ENCODE results near the gene DNAJC1. TPM values are rescaled to one million over a fixed set of nuclear protein-coding genes. Genes with fewer than 3 reads are reported as not detected.

Gene DNAJC1
- total and polyA plus RNA-seq, 4 donors, result 15.2 to 30.4 (median 22.7) TPM

DNA sequence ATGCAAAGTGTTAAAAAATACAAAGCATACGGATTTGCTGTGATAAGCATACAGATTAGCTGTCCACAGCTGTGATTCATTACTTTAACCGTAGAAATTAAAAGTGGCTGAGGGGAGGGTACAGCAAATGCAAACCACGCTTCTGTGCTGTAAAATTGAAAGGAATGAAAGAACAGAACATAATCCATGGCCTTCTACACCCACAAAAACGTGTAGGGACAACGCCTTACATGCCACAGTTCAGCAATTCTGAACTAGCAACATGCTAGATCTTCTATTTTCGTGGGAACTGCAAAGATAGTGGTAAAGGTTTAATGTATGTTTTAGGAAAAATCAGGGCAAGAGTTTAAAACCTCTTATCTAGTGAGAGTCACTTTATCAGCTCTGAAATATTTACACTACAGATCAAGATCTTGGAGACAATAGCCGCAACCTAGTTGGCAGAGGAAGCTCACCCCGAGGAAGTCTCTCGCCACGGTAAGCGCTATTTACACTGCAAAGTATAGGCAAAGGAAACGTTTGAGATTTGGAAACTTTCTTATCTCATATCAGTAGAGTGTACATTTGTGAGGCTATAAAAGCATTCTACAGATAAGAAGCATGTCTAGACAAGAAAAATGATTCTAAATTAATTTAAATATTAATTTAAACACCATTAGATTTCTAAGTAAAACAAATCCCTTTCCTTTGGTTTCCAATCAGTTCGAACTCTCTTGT, 275.9 kb downstream of the DNAJC1 start:
- Histone ChIP-seq H3K4me3 (ENCODE audit: low read length in 2 of 2) (no peak overlapping the region), H3K27ac (ENCODE audit: low read depth in 1 of 2, low read length in 2 of 2) (no peak overlapping the region), H3K36me3 (ENCODE audit: control insufficient read depth in 1 of 2, insufficient read depth in 2 of 2, low read length in 1 of 2) (no peaks in the 10 kb centered on the region), H3K4me1 (ENCODE audit: control insufficient read depth in 1 of 2, insufficient read depth in 2 of 2, low read length in 2 of 2) (no peaks in the 10 kb centered on the region), H3K9me3 (ENCODE audit: control insufficient read depth, low read length) (no peaks in the 10 kb centered on the region), H3K27me3 (ENCODE audit: control insufficient read depth in 1 of 2, insufficient read depth in 2 of 2, low read length in 1 of 2) (no peaks in the 10 kb centered on the region)
- ATAC-seq (ENCODE audit: low FRiP score) (no peak), DNase-seq (no peak)
- intact Hi-C loops (cut with DNase I), result loop anchor here in 1 of 2 donors (10.0 kb wide), 1 partner anchor 173 kb away; no protein-coding TSS in a partner anchor
- WGBS, 2 donors, result 49 to 57% methylated on average over 13 of the region's 13 CpGs

DNA sequence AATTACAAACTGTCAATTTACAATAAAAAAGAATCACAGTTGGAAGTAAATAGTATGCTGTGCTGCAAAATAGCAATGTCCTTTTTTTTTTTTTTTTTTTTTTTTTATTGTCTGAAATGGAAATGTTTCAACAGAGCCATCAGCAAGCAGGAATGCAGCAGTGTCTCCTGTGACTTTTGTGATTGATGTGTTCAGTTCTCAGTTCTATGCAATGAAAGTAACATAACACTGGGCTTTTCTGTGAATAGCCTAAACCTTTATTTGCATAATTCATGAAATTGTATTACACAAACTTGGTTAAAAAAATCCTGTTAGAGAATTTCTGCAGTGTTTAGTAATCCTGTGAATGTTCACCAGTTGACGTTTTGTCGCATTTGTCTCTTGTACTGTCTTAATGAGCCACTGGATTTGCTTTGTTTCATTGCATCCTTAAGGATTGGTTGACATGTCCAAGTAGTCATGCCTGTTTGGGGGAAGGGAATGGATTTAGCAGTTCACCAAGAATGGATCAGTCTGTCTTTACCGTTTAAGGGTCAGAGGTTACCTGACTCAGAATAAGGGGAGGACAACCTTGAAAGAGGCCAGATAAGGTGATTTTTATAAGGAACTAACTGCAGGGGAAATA, 276.8 kb downstream of the DNAJC1 start:
- 78 to 79% methylated on average over 3 of the region's 3 CpGs for WGBS, 2 donors
- no peak for DNase-seq
- H3K27me3 ChIP-seq (ENCODE audit: control insufficient read depth in 1 of 2, insufficient read depth in 2 of 2, low read length in 1 of 2), result no peaks in the 10 kb centered on the region
- no peak for ATAC-seq (ENCODE audit: low FRiP score)
- H3K36me3 ChIP-seq (ENCODE audit: control insufficient read depth in 1 of 2, insufficient read depth in 2 of 2, low read length in 1 of 2), result no peaks in the 10 kb centered on the region
- H3K9me3 ChIP-seq (ENCODE audit: control insufficient read depth, low read length), result no peaks in the 10 kb centered on the region
- no peak overlapping the region for H3K4me3 ChIP-seq (ENCODE audit: low read length in 2 of 2)
- no peaks in the 10 kb centered on the region for H3K4me1 ChIP-seq (ENCODE audit: control insufficient read depth in 1 of 2, insufficient read depth in 2 of 2, low read length in 2 of 2)
- H3K27ac ChIP-seq (ENCODE audit: low read depth in 1 of 2, low read length in 2 of 2), result no peak overlapping the region
- intact Hi-C loops (cut with DNase I), result loop anchor here in 1 of 2 donors (10.0 kb wide), 1 partner anchor 172 kb away; no protein-coding TSS in a partner anchor

DNA sequence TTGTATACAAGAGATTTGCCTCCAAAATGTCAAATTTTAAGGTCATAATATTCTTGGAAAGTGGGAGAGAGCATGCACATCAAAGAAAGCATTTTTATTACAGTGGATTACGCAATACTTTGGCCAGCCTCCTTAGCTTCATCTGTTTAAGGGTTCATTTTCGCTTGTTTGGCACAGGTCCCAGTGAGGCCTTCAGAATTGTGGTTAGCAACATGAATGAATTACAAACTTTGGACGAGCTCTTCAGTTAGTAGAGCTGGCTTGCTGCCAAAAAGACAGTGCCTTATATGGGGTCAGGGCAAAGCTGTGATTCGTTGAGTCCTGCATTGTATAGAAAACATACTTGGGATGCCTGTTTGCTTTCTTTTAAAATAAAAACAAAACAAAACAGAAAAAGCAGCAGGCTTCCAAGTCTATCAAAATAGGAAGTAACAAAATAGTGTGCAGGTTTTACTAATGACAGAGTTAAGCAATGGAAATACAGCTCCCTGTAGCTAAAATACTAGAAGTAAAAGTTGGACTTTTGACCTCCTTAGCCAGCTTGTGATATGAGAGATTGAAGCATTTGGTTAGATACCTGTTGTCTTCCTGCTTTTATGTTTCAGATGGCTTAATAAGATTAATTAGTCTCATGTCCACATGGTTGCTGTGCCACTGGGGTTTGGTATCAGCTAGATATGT, 278.7 kb downstream of the DNAJC1 start:
- DNase-seq (peak; percentile 79 to 93), ATAC-seq (ENCODE audit: low FRiP score) (peak; percentile 88)
- Histone ChIP-seq H3K27ac (ENCODE audit: low read depth in 1 of 2, low read length in 2 of 2) (no peak overlapping the region), H3K27me3 (ENCODE audit: control insufficient read depth in 1 of 2, insufficient read depth in 2 of 2, low read length in 1 of 2) (no peaks in the 10 kb centered on the region), H3K4me3 (ENCODE audit: low read length in 2 of 2) (no peak overlapping the region), H3K36me3 (ENCODE audit: control insufficient read depth in 1 of 2, insufficient read depth in 2 of 2, low read length in 1 of 2) (peaks cover 0 to 1% of the 10 kb centered on the region in 2 donors), H3K9me3 (ENCODE audit: control insufficient read depth, low read length) (no peaks in the 10 kb centered on the region), H3K4me1 (ENCODE audit: control insufficient read depth in 1 of 2, insufficient read depth in 2 of 2, low read length in 2 of 2) (no peaks in the 10 kb centered on the region)
- 1 to 2% methylated on average over 4 of the region's 4 CpGs for WGBS, 2 donors
- intact Hi-C loops (cut with DNase I), result loop anchor here in 1 of 2 donors (10.0 kb wide), 1 partner anchor 170 kb away; no protein-coding TSS in a partner anchor

DNA sequence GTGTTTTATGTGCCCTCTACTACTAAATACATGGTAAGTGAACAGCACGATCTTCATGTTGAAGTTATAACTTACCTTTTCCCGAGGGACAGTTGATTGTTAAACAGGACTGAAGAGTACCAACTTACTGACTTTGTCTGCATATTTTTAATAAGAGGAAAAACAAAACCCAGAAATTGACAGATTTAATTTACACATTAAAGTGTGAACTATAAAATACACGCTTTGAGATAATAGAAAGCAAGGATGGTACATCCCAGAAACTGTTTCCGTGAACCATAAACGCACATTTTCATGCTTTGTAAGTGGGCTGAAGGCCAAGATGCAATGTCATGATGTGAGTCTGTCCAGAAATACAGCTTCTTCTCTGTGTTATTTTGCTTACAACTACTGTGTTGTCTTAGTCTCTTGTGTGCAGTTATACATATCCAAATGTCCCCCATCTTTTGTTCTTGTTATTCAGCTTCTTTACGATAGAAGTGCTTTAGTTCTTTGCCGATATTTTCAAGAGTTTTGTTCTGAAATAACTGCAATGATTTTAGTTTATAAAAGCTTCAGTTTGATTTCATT, 279.4 kb downstream of the DNAJC1 start:
- no peak overlapping the region for H3K27ac ChIP-seq (ENCODE audit: low read depth in 1 of 2, low read length in 2 of 2)
- no peak overlapping the region for H3K4me3 ChIP-seq (ENCODE audit: low read length in 2 of 2)
- H3K9me3 ChIP-seq (ENCODE audit: control insufficient read depth, low read length), result no peaks in the 10 kb centered on the region
- no peak for ATAC-seq (ENCODE audit: low FRiP score)
- H3K27me3 ChIP-seq (ENCODE audit: control insufficient read depth in 1 of 2, insufficient read depth in 2 of 2, low read length in 1 of 2), result no peaks in the 10 kb centered on the region
- no peaks in the 10 kb centered on the region for H3K4me1 ChIP-seq (ENCODE audit: control insufficient read depth in 1 of 2, insufficient read depth in 2 of 2, low read length in 2 of 2)
- DNase-seq, result no peak
- H3K36me3 ChIP-seq (ENCODE audit: control insufficient read depth in 1 of 2, insufficient read depth in 2 of 2, low read length in 1 of 2), result peaks cover 0 to 1% of the 10 kb centered on the region in 2 donors
- intact Hi-C loops (cut with DNase I), result loop anchor here in 1 of 2 donors (10.0 kb wide), 1 partner anchor 169 kb away; no protein-coding TSS in a partner anchor
- 58 to 60% methylated on average over 7 of the region's 7 CpGs for WGBS, 2 donors

DNA sequence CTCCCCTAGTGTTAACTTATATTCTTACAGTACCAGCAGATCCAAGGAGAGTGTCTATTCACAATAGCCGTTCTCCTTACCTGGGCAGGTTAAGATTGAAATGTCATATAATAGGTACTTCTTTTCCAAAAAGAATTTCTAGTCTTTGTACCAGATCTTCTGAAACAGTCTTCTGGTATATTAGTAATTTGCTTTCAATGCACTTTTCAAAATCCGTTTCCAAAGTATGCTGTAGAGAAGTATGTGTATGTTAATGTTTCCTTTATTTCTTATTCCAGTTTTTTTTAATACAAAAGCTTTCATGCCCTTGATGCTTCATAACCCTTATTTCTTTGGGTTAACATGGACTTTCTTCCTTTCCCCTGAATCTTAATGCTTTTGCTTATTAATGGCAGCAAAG, 281.3 kb downstream of the DNAJC1 start:
- Histone ChIP-seq H3K27ac (ENCODE audit: low read depth in 1 of 2, low read length in 2 of 2) (no peak overlapping the region), H3K27me3 (ENCODE audit: control insufficient read depth in 1 of 2, insufficient read depth in 2 of 2, low read length in 1 of 2) (no peaks in the 10 kb centered on the region), H3K36me3 (ENCODE audit: control insufficient read depth in 1 of 2, insufficient read depth in 2 of 2, low read length in 1 of 2) (peaks cover 0 to 1% of the 10 kb centered on the region in 2 donors), H3K4me3 (ENCODE audit: low read length in 2 of 2) (no peak overlapping the region), H3K9me3 (ENCODE audit: control insufficient read depth, low read length) (no peaks in the 10 kb centered on the region), H3K4me1 (ENCODE audit: control insufficient read depth in 1 of 2, insufficient read depth in 2 of 2, low read length in 2 of 2) (no peaks in the 10 kb centered on the region)
- DNase-seq (no peak), ATAC-seq (ENCODE audit: low FRiP score) (no peak)
- 92 to 95% methylated on average over 2 of the region's 2 CpGs for WGBS, 2 donors
- intact Hi-C loops (cut with DNase I), result loop anchor here in 1 of 2 donors (10.0 kb wide), 1 partner anchor 167 kb away; no protein-coding TSS in a partner anchor

DNA sequence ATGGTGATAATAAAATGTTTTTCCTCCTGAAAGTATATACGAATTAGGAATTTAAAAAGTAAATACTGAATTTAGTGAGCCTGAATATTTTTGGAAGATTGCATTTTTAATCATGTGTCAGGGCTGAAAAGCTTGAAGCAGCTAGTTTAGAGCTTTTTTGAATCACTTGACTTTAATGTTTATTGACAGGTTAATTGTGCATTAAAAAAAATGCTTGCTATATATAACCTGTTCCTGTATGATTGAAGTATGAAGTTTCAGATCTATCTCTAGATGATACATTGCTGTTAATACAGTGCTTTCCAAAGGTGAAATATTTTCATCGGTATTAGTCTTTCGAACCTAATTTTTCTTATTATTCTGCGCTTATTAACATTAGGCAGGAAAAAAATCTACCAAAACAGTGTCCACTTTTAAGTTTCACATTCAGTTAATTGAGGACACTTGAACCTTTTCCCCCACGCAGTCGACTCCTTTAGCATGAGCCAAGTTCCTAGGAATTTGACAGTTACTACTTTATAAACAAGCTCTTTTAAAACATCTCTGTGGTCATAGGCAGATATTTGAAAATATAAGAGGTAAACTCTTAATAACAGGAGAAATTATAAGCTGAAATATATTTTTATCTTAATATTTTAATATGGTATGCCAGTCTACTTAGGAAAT, 282.4 kb downstream of the DNAJC1 start:
- no peaks in the 10 kb centered on the region for H3K9me3 ChIP-seq (ENCODE audit: control insufficient read depth, low read length)
- no peak overlapping the region for H3K27ac ChIP-seq (ENCODE audit: low read depth in 1 of 2, low read length in 2 of 2)
- WGBS, 2 donors, result 58 to 59% methylated on average over 6 of the region's 6 CpGs
- intact Hi-C loops (cut with DNase I), result loop anchor here in 1 of 2 donors (10.0 kb wide), 1 partner anchor 166 kb away; no protein-coding TSS in a partner anchor
- no peak overlapping the region for H3K4me3 ChIP-seq (ENCODE audit: low read length in 2 of 2)
- peaks cover 0 to 1% of the 10 kb centered on the region in 2 donors for H3K36me3 ChIP-seq (ENCODE audit: control insufficient read depth in 1 of 2, insufficient read depth in 2 of 2, low read length in 1 of 2)
- no peaks in the 10 kb centered on the region for H3K27me3 ChIP-seq (ENCODE audit: control insufficient read depth in 1 of 2, insufficient read depth in 2 of 2, low read length in 1 of 2)
- no peak for ATAC-seq (ENCODE audit: low FRiP score)
- H3K4me1 ChIP-seq (ENCODE audit: control insufficient read depth in 1 of 2, insufficient read depth in 2 of 2, low read length in 2 of 2), result no peaks in the 10 kb centered on the region
- DNase-seq, result no peak

DNA sequence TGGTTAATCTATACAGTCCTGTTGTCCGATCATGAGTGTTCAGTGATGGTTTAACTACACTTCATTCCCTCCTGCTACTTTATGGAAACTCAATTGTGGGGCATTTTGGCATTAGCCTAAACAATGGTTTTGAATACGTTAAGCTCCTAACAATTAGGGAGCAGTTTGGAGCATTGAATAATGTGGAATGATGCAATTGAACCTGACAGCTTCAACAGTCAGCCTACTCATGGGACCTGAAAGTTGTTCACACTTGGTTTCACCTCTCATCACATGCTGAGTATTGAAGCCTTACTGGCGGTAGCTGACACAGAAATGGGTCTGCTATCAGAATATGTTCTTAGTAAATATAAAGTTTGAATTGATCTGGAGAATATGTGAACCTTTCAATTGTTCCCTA, 283.4 kb downstream of the DNAJC1 start:
- intact Hi-C loops (cut with DNase I), result loop anchor here in 1 of 2 donors (10.0 kb wide), 1 partner anchor 165 kb away; no protein-coding TSS in a partner anchor
- Histone ChIP-seq H3K27me3 (ENCODE audit: control insufficient read depth in 1 of 2, insufficient read depth in 2 of 2, low read length in 1 of 2) (no peaks in the 10 kb centered on the region), H3K4me1 (ENCODE audit: control insufficient read depth in 1 of 2, insufficient read depth in 2 of 2, low read length in 2 of 2) (no peaks in the 10 kb centered on the region), H3K4me3 (ENCODE audit: low read length in 2 of 2) (no peak overlapping the region), H3K36me3 (ENCODE audit: control insufficient read depth in 1 of 2, insufficient read depth in 2 of 2, low read length in 1 of 2) (peaks cover 0 to 1% of the 10 kb centered on the region in 2 donors), H3K27ac (ENCODE audit: low read depth in 1 of 2, low read length in 2 of 2) (no peak overlapping the region), H3K9me3 (ENCODE audit: control insufficient read depth, low read length) (no peaks in the 10 kb centered on the region)
- WGBS, 2 donors, result 83 to 88% methylated on average over 3 of the region's 3 CpGs
- DNase-seq (no peak), ATAC-seq (ENCODE audit: low FRiP score) (no peak)

DNA sequence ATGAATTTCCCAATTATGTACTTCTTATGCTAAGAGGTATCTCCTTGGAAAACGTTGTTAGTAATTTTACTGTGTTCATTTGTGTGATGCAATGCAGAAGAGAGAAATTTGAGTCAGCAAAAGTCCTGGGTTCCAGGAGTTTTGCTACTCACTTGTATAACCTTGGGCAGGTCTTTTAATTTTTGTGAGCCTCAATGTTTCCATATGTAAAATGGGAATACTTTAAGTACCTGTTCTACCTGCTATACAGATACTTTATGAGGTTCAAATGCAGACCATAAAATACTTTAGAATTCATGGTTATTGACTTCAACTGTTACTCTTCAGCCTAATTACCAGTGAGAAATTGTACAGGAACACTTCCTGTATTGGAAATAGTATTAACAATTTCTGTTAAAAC, 284.0 kb downstream of the DNAJC1 start:
- Histone ChIP-seq H3K27ac (ENCODE audit: low read depth in 1 of 2, low read length in 2 of 2) (no peak overlapping the region), H3K27me3 (ENCODE audit: control insufficient read depth in 1 of 2, insufficient read depth in 2 of 2, low read length in 1 of 2) (no peaks in the 10 kb centered on the region), H3K4me1 (ENCODE audit: control insufficient read depth in 1 of 2, insufficient read depth in 2 of 2, low read length in 2 of 2) (no peaks in the 10 kb centered on the region), H3K36me3 (ENCODE audit: control insufficient read depth in 1 of 2, insufficient read depth in 2 of 2, low read length in 1 of 2) (peaks cover 0 to 1% of the 10 kb centered on the region in 2 donors), H3K4me3 (ENCODE audit: low read length in 2 of 2) (no peak overlapping the region), H3K9me3 (ENCODE audit: control insufficient read depth, low read length) (no peaks in the 10 kb centered on the region)
- intact Hi-C loops (cut with DNase I), result no loop called here
- DNase-seq (no peak), ATAC-seq (ENCODE audit: low FRiP score) (no peak)
- 62 to 73% methylated on average over 1 of the region's 1 CpG for WGBS, 2 donors
